DMS79 (cell line): ENCODE results near the gene MIS18A.
A peak's percentile ranks its signal among the peaks of the same experiment; 100 is the strongest.
"Not testable (repeated sequence)": the region's sequence is repeated elsewhere in the genome, so short reads cannot be mapped to it uniquely, and the experiment has no call there.

Source experiments
- DNase-seq: peaks from one replicate; lab custom pipeline; 2025; lab: John Stamatoyannopoulos, UW

The MIS18A gene

GRCh38 chr21:32278518-32279376 is at the start of gene MIS18A:
MIS18A (minus strand) TSS chr21:32279049; CDS start chr21:32279014, 35 bp downstream.
- peak; percentile 92 for DNase-seq

- no peak for DNase-seq
Measured at GRCh38 chr21:32328595-32328994, 49.7 kb upstream of the MIS18A start.

GRCh38 chr21:32325706-32326105 is 46.9 kb upstream of the MIS18A start:
- DNase-seq = peak; percentile 73

GRCh38 chr21:32322676-32323075 is 43.8 kb upstream of the MIS18A start:
- no peak for DNase-seq

- DNase-seq = no peak
Measured at GRCh38 chr21:32322103-32322502, 43.3 kb upstream of the MIS18A start.

GRCh38 chr21:32321480-32321879 is 42.6 kb upstream of the MIS18A start:
- no peak for DNase-seq

GRCh38 chr21:32320726-32321125 is 41.9 kb upstream of the MIS18A start:
- DNase-seq = no peak

GRCh38 chr21:32320059-32320458 is 41.2 kb upstream of the MIS18A start:
- DNase-seq = no peak

- DNase-seq = no peak
Measured at GRCh38 chr21:32319012-32319411, 40.2 kb upstream of the MIS18A start.

- no peak for DNase-seq
Measured at GRCh38 chr21:32317726-32318125, 38.9 kb upstream of the MIS18A start.

GRCh38 chr21:32316361-32317215 is 37.7 kb upstream of the MIS18A start:
- no peak for DNase-seq

GRCh38 chr21:32315511-32316281 is 36.8 kb upstream of the MIS18A start:
- no peak for DNase-seq

GRCh38 chr21:32314806-32315205 is 36.0 kb upstream of the MIS18A start:
- no peak for DNase-seq

GRCh38 chr21:32312976-32313375 is 34.1 kb upstream of the MIS18A start:
- DNase-seq = no peak

GRCh38 chr21:32312326-32312725 is 33.5 kb upstream of the MIS18A start:
- no peak for DNase-seq

GRCh38 chr21:32311621-32312020 is 32.8 kb upstream of the MIS18A start:
- DNase-seq = no peak

GRCh38 chr21:32310976-32311375 is 32.1 kb upstream of the MIS18A start:
- DNase-seq = not testable (repeated sequence)

- DNase-seq = no peak
Measured at GRCh38 chr21:32309906-32310460, 31.1 kb upstream of the MIS18A start.

GRCh38 chr21:32308696-32309095 is 29.8 kb upstream of the MIS18A start:
- no peak for DNase-seq

- no peak for DNase-seq
Measured at GRCh38 chr21:32307706-32308105, 28.9 kb upstream of the MIS18A start.

- DNase-seq = no peak
Measured at GRCh38 chr21:32306021-32306780, 27.4 kb upstream of the MIS18A start.
